Panc1 (cell line): Measurements from ENCODE around the gene BTRC. TPM values are rescaled to one million over a fixed set of nuclear protein-coding genes. Genes with fewer than 3 reads are reported as not detected.

Experiments
- ATAC-seq: fragments of 200-7000 bp; cut with Tn5 transposase; 2 replicates; pipeline ENCODE4 v1.9.1; 2020; ENCODE audit warnings: mild to moderate bottlenecking, moderate library complexity
- BruUV-seq: library from RNA; stranded (reverse); fragments of 400-500 nt; replicated peaks from 2 replicates; lab custom pipeline; 2021; lab: Mats Ljungman, UMichigan
- CTCF ChIA-PET: fragments of 300-600 bp; sonication (Branson Sonifier 250); formaldehyde crosslinking; loops from one replicate; lab custom pipeline; 2022; ENCODE audit warnings: antibody characterized with exemption; lab: Charles Lee
- POLR2A ChIA-PET: fragments of 300-600 bp; sonication (Branson Sonifier 250); formaldehyde crosslinking; loops from one replicate; lab custom pipeline; 2022; ENCODE audit warnings: antibody characterized with exemption; lab: Charles Lee
- DNase-seq: peaks from one replicate; pipeline ENCODE4 v3.0.0-alpha.2; 2010; ENCODE audit warnings: low read depth, low spot score
- H3K27ac ChIP-seq: 2 replicates; pipeline ENCODE4 v1.5.1; 2011; ENCODE audit warnings: mild to moderate bottlenecking, low read length, inconsistent platforms
- H3K27me3 ChIP-seq: fragments of 200-500 bp; sonication (Bioruptor generic); 2 replicates; pipeline ENCODE4 v1.6.0; 2014; ENCODE audit warnings: low read length, inconsistent platforms; ENCODE audit not compliant: control insufficient read depth, insufficient read depth
- H3K36me3 ChIP-seq: fragments of 200-500 bp; sonication (Bioruptor generic); 2 replicates; pipeline ENCODE4 v1.5.1; 2014; ENCODE audit warnings: inconsistent platforms, mild to moderate bottlenecking, low read length, moderate library complexity; ENCODE audit not compliant: control insufficient read depth, insufficient read depth
- H3K4me1 ChIP-seq: 2 replicates; pipeline ENCODE4 v1.5.1; 2011; ENCODE audit warnings: inconsistent platforms, mild to moderate bottlenecking, low read length, moderate library complexity; ENCODE audit not compliant: control insufficient read depth, insufficient read depth
- H3K4me3 ChIP-seq, 2 experiments: 2 replicates each; pipeline ENCODE4 v1.5.1; 2011 to 2012; ENCODE audit warnings: low read depth in 2 of 2, low read length in 2 of 2, mild to moderate bottlenecking in 2 of 2, inconsistent platforms in 1 of 2, moderate library complexity in 1 of 2
- H3K9me3 ChIP-seq: fragments of 200-500 bp; sonication (Bioruptor generic); 2 replicates; pipeline ENCODE4 v1.5.1; 2014; ENCODE audit warnings: low read depth, mild to moderate bottlenecking, inconsistent platforms, low read length, moderate library complexity; ENCODE audit not compliant: control insufficient read depth, insufficient read depth
- POLR2AphosphoS5 ChIP-seq: IDR thresholded peaks from 2 replicates; pipeline ENCODE4 v1.6.1; 2012; ENCODE audit warnings: mild to moderate bottlenecking, low read depth, low read length, moderate library complexity
- REST ChIP-seq, 2 experiments: IDR thresholded peaks; 2 replicates each; pipeline ENCODE4 v1.6.1; 2011 to 2012; ENCODE audit warnings: low read depth in 2 of 2, control low read depth in 1 of 2, low read length in 1 of 2, mild to moderate bottlenecking in 1 of 2, moderate library complexity in 1 of 2; ENCODE audit not compliant: insufficient read depth in 1 of 2
- SIN3A ChIP-seq: IDR thresholded peaks from 2 replicates; pipeline ENCODE4 v1.6.1; 2012; ENCODE audit warnings: low read depth, mild to moderate bottlenecking, low read length, moderate library complexity, borderline replicate concordance; ENCODE audit not compliant: insufficient read depth
- TCF7L2 ChIP-seq: IDR thresholded peaks from 2 replicates; pipeline ENCODE4 v1.6.1; 2011; ENCODE audit warnings: mild to moderate bottlenecking, low read depth, low read length, inconsistent platforms
- in situ Hi-C: cut with HindIII; loops from 2 replicates; pipeline ENCODE4 v1.10.0; 2016; ENCODE audit warnings: low sequenced_read_pairs, low pct_unique_long_range_greater_than_20kb
- intact Hi-C: fragments of 100-400 bp; cut with micrococcal nuclease; formaldehyde crosslinking; loops from one replicate; pipeline ENCODE4 v1.10.0; 2022; ENCODE audit not compliant: unreplicated experiment
- total RNA-seq: library from RNA; stranded (reverse); gene quantifications from one replicate; pipeline ENCODE4 v1.2.1, GENCODE V29; 2021; ENCODE audit not compliant: unreplicated experiment
- TF ChIP-seq, protein P1 (sequence below): fragments of 450-650 bp; IDR thresholded peaks from 2 replicates; pipeline ENCODE4 v1.5.1; 2017; ENCODE audit warnings: mild to moderate bottlenecking

The BTRC gene
- total RNA-seq, 1 experiment from 2014 or later, result 22.1 TPM

DNA sequence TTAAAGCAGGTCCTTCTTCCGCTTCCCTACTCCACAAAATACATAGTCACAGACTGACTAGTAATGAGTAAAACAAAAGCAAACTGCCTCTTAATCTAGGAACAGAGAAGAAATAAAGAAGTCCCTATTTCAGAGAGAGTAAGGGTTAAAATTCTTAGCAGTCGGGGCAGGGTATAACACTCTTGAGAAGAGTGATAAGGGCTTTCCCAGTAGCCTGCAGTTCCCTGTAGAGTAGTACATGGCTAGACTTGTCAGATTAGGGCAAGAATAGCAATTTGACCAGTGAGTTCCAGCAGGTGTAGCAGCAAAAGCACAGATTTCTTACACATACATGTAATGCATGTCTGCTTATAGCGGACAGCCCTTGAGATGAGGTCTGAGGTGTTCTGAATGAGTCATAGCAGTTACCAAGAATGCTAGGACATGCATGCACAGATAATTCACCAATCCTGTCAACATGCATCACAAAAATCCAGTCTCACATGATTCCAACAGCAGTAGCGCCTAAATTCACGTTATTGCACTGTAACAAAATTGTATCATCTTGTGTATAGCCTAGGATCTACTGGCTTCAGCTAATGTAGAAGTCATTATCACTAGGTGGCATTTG is 40.7 kb downstream of the BTRC start:
- Histone ChIP-seq H3K27me3 (no peaks in the 10 kb centered on the region), H3K36me3 (no peaks in the 10 kb centered on the region), H3K9me3 (no peaks in the 10 kb centered on the region), H3K27ac (no peak overlapping the region), H3K4me3 (no peak overlapping the region), H3K4me1 (no peaks in the 10 kb centered on the region; the same call in 1 of the 2 replicates)
- POLR2A ChIA-PET, result no interaction called here
- in situ Hi-C loops (no loop called here), intact Hi-C loops (no loop called here)
- DNase-seq (no peak), ATAC-seq (no peak; the same call in 1 of the 2 replicates)
- CTCF ChIA-PET, result no interaction called here
- TF ChIP-seq POLR2AphosphoS5 (no peak), REST (IDR thresholded peaks at IDR 0.05; ENCODE audit: insufficient read depth in 1 of 2, low read depth in 2 of 2, low read length in 1 of 2) (no peak), SIN3A (no peak), TCF7L2 (no peak)
- TF ChIP-seq, protein P1, sequence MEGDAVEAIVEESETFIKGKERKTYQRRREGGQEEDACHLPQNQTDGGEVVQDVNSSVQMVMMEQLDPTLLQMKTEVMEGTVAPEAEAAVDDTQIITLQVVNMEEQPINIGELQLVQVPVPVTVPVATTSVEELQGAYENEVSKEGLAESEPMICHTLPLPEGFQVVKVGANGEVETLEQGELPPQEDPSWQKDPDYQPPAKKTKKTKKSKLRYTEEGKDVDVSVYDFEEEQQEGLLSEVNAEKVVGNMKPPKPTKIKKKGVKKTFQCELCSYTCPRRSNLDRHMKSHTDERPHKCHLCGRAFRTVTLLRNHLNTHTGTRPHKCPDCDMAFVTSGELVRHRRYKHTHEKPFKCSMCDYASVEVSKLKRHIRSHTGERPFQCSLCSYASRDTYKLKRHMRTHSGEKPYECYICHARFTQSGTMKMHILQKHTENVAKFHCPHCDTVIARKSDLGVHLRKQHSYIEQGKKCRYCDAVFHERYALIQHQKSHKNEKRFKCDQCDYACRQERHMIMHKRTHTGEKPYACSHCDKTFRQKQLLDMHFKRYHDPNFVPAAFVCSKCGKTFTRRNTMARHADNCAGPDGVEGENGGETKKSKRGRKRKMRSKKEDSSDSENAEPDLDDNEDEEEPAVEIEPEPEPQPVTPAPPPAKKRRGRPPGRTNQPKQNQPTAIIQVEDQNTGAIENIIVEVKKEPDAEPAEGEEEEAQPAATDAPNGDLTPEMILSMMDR, result no peak
- no TSS peak for BruUV-seq

GRCh38 chr10:101397140-101397539 is 43.2 kb downstream of the BTRC start:
- H3K27me3 ChIP-seq, result no peaks in the 10 kb centered on the region
- no peaks in the 10 kb centered on the region for H3K9me3 ChIP-seq
- in situ Hi-C loops, result no loop called here
- CTCF ChIA-PET, result no interaction called here
- intact Hi-C loops, result no loop called here
- H3K4me3 ChIP-seq, result no peak overlapping the region
- DNase-seq, result no peak
- no TSS peak for BruUV-seq
- no peaks in the 10 kb centered on the region; the same call in 1 of the 2 replicates for H3K4me1 ChIP-seq
- TF ChIP-seq TCF7L2 (no peak), POLR2AphosphoS5 (no peak), REST (IDR thresholded peaks at IDR 0.05; ENCODE audit: insufficient read depth in 1 of 2, low read depth in 2 of 2, low read length in 1 of 2) (no peak), SIN3A (no peak)
- TF ChIP-seq, protein P1, result no peak
- no peak overlapping the region for H3K27ac ChIP-seq
- no peaks in the 10 kb centered on the region for H3K36me3 ChIP-seq
- no peak for ATAC-seq
- POLR2A ChIA-PET, result no interaction called here
